HG03378 (cell line): ENCODE measurements around the gene COX8A.

Experiments
- ATAC-seq: cut with Tn5 transposase; IDR thresholded peaks from one replicate; pipeline ENCODE4 v1.9.1; 2021; ENCODE audit warnings: mild to moderate bottlenecking, moderate library complexity; ENCODE audit not compliant: unreplicated experiment

COX8A gene

GRCh38 chr11:64001484-64002420, 27.3 kb downstream of the COX8A start:
- ATAC-seq, result no peak

GRCh38 chr11:64003807-64004589, 29.6 kb downstream of the COX8A start:
- no peak for ATAC-seq

- ATAC-seq, result no peak
These were observed 30.2 kb downstream of the COX8A start for GRCh38 chr11:64004590-64004984.

DNA sequence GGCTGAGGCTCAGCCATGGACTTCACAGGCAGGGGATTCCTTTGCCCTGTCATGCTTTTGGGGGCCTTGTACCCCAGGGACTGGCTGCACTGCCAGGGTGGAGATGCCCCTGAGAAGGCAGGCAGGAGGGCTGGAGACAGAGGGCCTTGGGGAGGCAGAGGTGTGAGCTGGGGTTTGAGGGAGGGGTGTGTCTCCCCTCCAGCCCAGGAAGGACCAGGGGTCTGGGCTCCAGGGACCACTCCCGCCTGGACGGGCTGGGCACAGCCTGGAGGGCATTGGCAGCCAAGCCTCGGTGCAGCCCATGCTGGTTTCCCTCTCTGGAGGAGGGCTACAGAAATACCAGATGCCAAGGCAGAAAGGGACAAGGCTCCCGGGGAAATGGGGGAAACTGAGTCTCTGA, 31.3 kb downstream of the COX8A start:
- no peak for ATAC-seq

GRCh38 chr11:64006398-64006797, 32.0 kb downstream of the COX8A start:
- ATAC-seq, result no peak

DNA sequence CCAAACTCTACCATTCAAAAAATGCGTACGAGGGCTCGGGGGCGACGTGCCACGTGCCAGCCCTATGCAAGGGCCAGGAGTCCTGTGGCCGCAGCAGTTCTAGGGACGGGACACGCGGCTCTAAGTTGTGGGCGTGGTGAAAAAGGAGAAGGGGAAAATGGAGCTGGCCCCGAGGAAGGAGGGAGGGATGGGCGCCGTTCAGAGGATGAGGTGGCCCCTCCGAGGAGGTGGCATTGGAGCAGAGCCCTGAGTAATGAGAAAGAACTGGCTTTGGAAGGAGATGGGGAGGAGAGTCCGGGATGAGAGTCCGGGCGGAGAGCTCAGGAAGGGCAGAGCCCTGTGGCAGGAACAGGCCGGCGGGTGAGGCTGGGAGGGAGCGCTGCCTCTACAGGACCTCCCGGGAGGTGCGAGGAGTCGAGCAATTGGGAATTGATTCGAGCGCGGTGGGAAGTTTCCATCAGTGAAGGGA, 32.8 kb downstream of the COX8A start:
- ATAC-seq, result no peak

- ATAC-seq, result no peak
These were observed 33.3 kb downstream of the COX8A start for GRCh38 chr11:64007629-64008282.

DNA sequence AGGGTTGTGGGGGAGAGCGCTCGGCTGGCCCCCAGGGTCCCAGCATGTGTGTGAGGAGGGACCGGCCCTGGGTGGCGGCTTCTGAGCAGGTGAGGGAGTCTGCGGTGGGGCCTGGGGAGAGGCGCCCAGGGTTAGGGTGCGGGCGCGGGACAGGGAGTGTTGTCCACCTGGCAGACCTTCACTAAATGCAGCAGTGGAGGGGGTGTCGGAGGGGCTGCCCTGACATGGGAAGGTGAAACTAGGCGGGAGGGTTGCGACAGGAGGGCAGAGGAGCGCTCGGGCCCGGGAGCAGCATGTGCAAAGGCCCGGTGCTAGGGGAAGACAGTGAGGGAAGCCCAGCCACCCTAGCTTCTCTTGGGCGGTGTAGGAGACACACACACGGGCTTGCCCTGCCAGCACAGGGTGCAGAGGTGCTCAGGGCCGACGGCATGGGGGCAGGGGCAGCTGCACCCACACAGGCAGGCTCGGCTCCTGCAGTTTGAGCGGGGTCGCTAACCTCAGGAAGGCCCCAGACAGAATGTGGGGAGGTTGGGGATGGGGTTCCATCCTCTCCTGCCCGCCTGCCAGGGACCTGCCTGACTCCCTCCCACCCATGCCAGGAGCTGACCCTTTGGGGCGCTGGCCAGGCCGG, 34.0 kb downstream of the COX8A start:
- no peak for ATAC-seq

DNA sequence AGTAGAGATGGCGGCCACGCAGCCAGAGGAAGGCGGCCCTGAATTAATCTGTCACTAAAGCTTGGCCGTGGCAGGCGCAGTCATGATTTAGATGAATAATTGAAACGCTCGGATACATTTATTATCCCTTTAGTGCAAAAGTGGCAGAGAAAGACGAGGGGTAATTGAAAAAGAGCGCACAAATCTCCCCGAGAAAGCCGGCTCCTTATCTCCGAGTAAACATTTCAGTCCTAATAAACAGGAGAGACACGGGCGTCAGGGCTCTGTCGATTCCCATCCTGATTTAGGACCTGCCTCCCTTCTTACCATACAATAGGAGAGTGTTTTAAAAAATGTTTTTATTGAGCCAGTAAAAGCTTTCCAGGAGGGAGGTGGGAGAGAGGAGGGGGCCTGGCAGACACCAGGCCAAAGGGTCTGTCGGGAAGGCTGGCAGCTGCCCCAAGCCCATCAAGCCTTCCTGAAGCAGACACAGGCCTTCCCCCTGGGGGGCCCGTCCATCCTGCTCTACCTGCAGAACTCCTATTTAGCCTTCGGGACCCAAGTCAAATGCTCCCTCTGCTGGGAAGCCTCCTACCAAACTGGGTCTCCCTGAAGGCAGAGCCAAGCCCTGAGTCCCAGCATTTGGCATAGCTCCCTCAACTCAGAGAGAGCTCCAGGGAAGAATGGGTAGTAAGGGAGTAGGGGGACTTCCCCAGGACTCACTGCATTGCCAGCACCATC, 34.7 kb downstream of the COX8A start:
- no peak for ATAC-seq

DNA sequence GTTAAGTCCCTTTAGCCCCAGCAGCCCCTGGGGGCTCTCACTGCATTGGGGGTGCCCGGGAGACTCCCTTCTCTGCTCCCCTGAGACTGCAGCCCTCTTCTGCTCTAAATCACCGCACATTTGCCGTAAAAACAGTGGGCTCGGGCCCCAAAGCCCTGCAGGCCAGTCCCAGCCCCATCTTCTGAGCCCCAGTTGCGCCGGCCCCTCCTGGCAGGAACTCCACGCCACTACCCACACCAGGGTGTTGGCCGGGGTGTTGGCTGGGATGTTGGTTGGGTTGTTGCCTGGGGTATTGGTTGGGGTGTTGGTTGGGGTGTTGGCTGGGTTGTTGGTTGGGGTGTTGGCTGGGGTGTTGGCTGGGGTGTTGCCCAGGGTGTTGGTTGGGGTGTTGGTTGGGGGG, 35.3 kb downstream of the COX8A start:
- no peak for ATAC-seq

GRCh38 chr11:64010783-64011182, 36.4 kb downstream of the COX8A start:
- ATAC-seq, result no peak

GRCh38 chr11:64011371-64011770, 37.0 kb downstream of the COX8A start:
- no peak for ATAC-seq

DNA sequence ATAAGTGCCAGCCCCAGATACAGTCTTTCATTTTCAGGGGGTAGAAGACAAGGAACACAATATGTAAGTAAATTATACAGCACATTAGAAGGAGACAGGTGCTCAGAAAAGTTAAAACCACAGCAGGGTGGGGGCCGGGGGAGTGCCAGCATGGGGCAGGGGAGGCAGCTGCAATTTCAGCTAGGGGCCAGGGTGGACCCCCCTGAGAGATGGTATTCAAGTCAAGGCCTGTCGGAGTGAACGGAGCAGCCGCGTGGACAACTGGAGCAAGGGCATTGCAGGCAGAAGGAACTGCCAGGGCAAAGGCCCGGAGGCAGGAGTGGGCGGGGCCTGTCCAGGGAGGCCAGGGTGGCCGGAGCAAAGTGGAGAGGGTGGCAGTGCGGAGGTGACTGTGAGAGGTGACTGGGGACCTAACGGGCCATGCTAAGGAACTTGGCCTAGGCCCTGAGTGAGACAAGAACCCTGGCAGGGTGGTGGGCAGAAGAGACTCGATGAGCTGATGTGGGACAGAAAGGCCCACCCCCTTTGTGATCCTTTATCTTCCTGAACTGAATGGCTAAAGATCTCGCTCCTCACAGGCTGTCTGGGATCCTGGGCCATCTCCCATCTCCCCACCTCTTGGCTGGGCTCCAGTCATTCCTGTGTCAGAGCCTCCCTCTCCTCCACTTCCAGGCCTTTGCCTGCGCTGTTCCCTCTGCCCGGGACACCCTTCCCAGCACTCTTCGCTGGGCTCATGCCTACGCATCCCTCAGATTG, 38.9 kb downstream of the COX8A start:
- no peak for ATAC-seq

DNA sequence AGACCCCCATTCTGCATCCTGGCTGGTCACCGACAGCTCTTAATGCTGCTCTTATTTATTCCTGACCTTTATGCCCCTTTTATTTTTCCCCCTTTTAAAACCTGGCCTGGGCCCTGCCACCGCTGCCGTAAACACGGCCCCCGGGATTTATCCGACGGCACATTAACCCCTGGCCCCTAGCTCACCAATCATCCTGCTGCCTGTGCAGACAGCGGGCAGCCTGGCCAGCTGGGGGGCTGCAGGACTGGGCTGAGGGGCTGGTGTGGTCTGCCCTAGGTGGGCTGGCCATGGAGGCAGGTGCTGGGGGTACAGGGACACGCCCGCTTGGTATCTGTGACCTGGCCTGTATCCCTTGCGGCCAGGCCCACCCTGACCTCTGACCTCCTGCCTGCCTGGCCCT, 39.9 kb downstream of the COX8A start:
- ATAC-seq, result no peak

DNA sequence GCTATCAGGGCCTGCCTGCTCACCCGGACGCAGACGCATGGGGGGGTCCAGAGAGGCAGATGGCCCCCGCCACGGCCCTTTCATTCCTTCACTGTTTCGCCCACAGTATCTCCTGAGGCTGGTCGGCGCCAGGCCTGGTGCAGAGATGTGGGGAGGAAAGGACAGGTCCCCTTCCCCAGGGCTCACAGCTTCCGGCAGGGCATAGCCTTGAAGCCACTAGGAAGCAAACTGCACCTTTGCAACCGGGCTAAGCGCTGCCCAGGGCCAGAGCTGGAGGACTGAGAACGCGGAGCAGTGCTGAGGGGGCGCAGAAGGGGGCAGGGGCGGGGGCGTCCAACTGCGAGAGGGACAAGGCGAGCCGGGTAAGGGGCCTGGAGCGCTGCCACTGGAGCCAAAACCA, 41.1 kb downstream of the COX8A start:
- ATAC-seq, result no peak

- no peak for ATAC-seq
These were observed 41.8 kb downstream of the COX8A start for GRCh38 chr11:64015935-64016845.

DNA sequence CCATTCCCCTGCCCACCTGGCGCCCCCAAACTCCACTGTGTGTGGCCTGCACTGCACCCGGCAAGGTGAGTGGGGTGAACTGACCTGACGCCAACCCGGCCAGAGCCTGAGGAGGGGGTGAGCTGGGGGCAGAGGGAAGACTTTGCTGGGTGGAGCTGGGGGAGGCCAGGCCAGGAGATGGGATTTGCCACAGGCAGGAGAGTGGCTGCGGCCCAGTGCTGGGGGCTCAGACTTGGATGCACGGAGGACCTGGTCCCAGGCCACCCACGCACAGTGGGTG, 43.5 kb downstream of the COX8A start:
- ATAC-seq, result no peak

- ATAC-seq, result no peak
These were observed 43.9 kb downstream of the COX8A start for GRCh38 chr11:64018310-64018709.
